Central memory CD4-positive, alpha-beta T cell (primary cell): Measurements from ENCODE around the gene PSMG3.

Experiments
- DNase-seq: peaks from one replicate; pipeline ENCODE4 v3.0.0; 2022
- total RNA-seq, 3 experiments: gene quantifications; one replicate each; lab custom pipeline; 2026; lab: John Stamatoyannopoulos, UW

The PSMG3 gene, protein sequence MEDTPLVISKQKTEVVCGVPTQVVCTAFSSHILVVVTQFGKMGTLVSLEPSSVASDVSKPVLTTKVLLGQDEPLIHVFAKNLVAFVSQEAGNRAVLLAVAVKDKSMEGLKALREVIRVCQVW
- 11.4 to 45.7 (median 14.9) reads per million in 3 experiments for total RNA-seq

DNA sequence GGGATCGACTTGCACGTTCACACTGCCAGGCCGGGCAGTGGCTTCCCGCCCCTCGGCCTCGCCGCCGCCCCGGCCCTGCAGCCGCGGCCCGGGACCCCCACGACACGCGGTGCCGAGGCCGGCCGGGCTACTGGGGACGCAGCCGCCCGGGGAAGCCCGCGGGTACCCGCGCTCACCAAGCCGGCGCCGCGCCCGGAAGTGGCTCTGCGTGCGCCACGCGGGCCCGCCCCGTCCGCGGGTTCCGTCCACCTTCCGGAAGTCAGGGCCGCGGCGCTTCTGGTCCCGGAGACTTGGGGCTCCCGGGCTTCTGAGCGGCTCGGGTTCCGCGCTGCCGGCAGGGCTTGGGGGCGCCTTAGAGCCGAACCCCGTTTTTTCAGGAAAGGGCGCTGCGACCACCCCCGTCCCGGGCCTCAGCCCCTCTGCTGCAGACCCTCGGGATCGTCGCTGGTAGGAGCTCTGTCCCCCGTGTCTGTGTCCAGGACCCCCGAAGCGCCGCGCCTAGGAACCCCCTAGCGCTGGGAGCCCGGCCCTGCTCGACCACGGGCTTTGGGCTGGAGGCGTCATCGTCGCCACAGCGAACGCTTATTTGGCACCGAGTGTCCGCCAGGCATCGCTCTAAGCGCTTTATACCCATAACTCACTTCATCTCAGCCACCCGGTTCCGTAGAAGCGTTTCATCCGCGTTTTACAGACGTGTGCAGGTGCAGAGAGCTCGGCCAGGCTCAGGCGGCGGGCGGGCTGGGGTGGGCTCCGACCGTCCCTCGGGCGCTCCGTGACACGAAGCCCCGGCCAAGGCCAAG is at the start of gene PSMG3:
Gene PSMG3, minus strand, starts transcription at position 200 of the 800 bp plus-strand sequence. CDS start 693 bp downstream, outside the sequence.
- DNase-seq, result peak; percentile 81

DNA sequence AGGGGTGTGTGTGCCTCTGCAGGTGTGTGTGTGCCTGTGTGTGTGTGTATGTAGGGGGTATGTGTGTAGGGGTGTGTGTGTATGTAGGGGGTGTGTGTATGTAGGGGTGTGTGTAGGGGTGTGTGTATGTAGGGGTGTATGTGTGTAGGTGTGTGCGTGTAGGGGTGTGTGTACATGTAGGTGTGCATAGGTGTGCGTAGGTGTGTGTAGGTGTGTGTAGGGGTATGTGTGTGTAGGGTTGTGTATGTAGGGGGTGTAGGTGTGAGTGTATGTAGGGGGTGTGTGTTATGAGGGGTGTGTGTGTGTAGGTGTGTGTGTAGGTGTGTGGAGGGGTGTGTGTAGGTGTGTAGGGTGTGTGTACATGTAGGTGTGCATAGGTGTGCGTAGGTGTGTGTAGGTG is 48.6 kb upstream of the PSMG3 start:
- no peak for DNase-seq

DNA sequence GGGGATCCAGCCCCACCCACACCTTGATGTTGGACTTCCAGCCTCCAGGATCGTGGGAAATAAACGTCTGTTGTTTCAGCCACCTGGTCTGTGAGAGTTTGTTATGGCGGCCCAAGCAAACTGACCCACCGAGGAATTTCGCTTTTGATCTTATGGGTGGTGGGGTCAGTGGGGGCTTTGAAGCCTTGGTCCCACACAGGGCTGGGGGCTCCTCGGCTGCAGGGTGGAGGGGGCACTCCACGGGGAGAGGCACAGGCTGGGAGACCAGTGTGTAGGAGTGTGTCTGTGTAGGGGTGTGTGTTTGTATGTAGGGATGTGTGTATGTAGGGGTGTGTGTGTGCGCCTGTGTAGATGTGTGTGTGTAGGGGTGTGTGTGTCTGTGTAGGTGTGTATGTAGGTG is 48.1 kb upstream of the PSMG3 start:
- DNase-seq, result no peak

DNA sequence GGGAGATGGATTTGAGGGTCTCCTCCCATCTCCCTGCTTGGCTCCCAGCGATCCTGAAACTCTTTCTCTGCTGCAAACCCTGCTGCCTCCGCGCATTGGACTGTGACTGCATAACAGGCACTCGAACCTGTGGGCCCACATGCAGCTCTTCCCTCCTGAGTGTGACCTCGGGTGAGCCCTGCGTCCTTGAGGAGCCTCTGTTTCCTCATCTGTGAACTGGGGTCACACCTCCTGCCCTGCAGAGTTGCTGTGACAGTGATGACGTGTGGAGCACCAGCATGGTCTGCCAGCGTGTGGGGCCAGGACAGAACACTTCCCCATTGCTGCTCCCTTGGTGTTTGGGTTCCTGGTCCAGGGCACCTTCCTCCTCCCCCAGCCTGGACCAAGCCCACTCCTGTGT is 46.9 kb upstream of the PSMG3 start:
- DNase-seq, result no peak

DNA sequence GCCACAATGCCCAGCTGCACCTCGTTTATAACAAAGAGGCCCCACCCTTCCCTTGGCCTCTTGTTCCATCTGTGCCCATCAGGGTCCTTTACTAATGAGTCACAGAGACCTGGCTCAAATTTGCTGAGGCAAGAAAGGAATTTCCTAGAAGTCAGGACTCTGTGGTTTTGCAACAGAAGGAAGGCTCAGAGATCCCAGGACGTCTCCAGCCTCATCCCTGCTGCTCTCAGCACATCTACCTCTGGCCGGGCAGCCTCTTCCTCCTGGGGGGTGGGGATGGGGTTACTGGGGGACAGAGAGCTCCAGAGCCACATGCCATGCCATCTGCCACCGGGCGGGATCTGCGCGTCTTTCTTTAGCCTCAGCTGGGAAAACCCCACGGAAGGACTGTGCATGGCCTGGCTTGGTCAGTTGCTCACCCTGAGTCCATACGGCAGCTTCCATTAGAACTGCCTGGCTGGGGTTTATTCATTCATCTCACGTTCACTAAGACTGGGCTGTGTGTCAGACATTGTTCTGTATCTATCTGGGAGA is 41.9 kb upstream of the PSMG3 start:
- no peak for DNase-seq

DNA sequence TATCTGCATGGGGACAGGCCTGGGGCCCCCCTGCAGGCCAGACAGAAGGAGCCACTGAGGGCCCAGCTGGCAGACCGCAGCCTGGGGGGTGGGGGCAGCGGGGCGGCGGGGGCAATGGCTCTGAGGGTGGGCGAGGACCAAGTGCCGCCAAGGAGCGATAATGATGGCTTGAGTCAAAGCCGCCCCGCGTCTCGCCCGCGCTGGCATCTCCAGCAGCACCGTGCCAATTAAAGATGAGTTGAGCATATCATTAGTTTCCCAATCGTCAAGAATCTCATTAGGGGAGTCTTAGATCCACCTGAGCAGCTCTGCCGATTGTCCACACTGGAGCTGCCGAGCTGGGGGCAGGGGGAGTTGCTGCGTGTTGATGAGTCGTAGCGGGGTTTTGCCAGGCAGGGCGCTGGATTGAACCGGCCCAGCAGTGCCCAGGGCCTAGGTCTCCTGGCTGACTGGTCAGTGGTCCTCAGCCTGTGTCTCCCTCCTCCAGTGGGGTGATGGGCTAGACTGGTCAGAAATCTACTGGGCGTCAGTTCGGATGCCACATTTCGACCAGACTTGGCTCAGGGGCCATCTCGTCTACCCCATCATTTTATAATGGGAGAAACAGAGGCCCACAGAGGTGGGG is 41.0 kb upstream of the PSMG3 start:
- no peak for DNase-seq

DNA sequence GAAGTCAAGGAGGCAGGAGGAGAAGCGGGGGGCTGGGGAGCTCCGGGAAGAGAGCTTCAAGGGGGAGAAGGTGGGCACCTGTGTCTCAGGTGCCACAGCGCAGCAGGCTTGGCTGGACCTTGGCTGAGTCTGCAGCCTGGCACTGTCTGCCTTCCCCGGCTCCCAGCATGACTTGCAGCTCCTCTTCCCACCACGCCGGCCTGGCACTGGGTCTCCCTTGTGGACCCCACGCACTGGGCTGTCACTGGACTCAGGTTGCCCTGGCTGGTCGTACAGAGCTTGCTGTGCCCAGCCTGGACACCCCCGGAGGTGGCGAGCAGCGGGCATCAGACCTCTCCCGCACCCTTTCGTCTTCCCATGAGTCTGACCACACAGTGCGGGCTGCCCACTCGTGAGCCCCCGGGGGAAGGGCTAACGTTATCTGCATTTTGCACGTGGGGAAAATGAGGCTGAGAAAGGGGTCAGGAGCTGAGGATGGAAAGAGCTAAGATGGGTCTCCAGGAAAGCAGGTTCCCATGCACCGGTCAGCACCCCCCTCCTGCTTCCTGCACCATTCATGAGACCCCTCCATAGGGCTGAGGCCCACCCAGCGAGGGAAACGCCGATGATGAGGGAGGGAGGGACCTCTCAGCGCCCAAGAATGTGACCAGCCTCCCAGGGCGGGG is 40.3 kb upstream of the PSMG3 start:
- DNase-seq, result no peak

DNA sequence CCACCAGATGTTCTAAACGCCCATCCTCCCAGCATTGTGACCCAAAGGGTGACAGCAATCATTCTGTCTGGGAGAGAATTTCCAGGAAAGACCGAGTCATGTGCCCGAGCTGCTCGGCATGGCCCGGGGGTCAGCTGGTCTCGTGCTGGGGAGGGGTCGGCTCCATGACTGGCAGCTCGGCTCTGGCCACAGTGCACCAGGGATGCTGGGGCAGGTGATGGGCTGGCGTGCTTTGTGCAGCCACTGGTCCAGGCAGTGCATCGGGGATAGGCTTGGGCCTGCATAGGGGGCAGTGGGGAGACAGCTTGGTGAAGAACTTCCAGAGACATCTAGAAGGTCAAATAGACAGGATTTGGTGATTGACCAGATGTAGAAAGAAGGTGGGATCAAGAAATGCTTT is 39.2 kb upstream of the PSMG3 start:
- no peak for DNase-seq

DNA sequence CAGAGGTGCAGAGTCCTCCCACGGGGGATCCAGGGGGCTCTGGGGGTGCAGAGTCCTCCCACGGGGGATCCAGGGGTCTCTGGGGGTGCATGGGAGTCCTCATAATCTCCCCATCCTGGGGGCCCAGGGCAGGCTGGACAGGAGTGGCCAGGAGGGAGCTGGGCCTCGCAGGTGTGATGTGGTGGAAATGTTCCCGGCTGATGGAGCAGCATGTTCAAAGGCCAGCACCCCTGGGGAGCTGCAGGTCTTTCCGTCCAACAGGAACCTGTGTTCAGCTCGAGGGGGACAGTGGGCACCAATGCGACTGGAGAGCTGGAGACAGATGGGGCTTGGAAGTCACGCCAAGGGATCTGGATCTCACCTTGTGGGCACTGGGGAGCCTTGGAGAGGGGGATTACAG is 38.5 kb upstream of the PSMG3 start:
- no peak for DNase-seq

DNA sequence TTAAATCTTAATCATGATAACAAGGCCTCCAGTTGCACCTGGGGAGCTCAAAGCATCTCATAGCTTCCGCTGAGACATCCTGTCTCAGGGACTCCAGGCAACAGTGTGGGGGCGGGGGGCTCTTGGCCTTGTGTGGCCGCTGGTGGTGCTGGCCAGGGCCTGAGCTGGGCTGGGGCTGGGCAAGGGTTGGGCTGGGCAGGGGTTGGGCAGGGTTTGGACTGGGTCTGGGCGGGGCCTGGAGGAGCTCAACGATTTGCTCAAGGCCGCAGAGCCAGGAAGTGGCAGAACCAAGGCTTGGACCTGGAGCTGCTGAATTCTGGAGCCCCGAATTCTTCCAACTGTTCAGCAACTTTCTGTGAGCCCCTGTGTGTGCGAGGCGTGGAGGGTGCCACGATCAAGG is 37.9 kb upstream of the PSMG3 start:
- no peak for DNase-seq

DNA sequence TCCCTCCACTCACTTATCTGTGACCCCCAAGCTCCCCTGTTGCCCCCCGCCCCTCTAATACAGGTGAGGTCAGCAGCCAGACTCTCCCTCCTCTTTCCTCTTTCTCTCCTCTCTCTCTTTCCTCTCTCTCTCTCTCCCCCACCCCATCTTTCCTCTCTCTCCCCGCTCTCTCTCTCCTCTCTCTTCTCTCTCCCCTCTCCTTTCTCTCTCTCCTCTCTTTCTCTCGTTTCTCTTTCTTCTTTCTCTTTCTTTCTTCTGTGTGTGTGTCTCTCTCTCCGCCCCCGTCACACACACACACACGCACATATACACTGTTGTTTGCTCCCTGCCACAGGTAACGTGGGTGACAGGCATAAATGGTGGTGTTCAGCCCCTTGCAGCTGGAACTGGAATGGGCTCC is 37.2 kb upstream of the PSMG3 start:
- no peak for DNase-seq

DNA sequence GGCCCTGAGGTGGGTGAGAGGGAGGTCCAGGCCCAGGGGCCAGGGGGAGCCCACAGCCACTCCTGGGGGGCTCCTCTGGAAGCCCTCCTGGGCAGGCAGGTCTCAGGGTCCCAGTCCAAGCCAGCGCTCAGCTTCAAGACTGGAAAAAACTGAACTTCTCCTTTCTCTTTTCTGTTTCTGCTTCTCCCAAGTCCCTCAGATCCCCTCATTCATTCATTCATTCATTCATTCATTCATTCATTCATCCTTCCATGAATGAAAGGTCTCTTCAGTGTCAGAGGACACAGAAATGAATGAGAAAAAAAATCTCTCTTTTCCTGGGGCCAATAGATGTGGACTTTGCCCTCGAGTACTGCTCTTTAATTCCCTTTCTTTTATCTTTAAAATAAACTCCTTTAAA is 34.6 kb upstream of the PSMG3 start:
- DNase-seq, result no peak

DNA sequence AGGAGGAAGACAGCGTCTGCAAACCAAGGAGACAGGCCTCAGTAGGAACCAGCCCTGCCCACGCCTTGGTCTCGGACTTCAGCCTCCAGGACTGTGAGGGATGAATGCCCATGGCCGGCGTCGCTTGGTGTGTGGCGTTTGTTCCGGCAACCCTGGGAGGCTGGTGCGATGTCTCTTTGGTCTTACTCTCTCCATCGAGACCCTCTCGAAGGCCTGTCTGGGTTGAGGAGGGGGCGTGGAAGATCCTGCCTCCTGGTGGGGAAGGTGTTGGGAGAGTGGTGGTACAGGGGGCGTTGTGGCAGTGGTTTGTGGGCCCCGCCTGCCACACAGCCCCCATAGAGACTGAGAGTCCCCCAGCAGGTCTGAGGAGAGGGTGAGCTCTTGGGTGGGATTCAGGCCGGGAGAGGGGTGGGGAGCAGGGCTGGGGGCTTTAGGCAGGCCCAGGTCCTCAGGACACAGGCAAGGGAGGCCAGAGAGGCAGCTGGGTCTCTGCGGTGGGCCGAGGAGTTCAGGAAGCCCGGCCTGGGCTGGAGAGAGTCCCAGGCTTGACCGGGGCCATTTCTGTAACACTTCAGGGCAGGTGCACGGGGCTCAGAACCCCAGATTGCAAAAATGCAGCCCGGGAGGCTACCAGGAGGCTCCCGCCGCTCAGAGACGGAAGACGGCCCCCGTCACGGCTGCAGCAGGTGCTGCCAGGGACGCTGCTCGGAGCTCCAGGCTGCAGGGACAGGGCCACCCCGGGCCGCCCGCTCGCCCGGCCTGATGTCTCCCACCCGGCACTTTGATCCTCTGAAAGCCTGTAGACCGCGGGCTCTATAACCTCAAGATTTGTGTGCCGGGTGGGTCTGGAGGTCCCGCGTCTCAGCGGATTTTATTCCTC is 33.8 kb upstream of the PSMG3 start:
- no peak for DNase-seq

DNA sequence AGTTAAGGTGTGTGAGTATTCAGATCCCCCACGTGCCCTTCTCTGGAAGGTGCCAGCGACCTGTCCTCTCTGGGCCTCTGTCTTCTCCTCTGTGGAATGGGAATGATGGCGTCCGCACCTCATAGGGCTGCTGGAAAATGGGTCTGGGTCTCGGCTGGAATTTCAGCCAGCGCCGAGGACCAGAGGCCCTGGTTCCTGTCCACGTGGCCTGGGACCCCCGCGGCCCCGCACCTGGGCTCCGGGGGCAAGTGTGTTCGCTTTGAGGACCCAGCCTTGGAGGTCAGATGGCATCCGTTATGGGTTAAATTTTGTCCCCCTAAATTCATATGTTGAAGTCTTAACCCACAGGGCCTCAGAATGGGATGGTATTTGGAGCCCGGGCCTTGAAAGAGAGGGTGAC is 32.6 kb upstream of the PSMG3 start:
- no peak for DNase-seq

DNA sequence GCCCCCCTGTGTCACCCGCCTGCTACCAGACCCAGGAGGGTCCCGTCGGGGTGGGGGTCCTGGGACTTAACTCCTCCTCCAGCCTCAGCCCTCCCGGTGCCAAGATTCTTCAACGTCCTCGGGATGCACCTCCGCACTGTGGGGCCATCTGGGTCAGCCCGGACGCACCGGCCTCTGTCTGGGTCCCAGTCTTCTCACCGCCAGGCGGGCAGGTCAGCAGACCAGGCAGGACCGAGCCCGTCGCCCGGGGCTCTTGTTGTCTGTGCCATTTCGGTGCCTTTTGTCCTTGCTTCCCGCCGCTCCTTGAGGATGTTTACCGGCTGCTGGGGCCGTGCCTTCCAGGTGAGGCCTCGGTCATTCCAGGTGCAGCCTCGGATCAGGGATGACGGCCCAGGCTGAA is 32.1 kb upstream of the PSMG3 start:
- DNase-seq, result no peak

DNA sequence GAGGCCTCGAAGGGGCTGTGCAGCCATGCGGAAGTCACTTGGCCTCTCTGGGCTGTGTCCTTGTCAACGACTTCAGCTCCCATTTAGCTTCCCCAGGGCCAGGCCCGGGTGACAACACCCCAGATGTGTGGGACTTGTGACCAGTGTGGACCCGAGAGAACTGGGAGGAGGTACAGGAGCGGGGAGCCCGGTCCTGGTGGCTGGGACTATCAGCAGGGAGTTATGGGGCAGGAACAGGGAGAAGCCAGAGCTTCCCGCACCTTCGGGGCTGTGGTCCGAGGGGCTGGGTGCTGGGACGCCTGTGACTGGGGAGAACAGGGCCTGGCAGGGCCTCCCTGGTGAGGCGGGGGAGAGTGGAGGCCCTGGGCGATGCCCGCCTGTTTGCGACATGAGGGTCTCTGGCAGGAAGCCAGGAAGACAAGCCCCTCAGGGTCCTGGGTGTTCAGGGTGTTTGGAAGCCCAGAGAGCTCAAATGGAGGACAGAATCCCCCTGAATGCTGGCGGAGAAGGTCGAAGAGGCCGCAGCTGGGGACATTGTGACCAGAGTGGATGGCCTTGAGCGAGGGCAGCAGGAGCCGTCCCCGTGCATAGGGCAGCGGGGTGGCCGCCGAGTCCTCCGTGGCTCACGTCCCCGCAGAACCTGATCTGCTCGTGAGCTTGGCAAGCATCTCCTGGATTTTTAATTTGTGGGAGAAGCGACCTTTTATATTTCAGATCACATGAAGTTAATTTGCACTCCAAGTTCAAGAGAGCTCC is 30.0 kb upstream of the PSMG3 start:
- no peak for DNase-seq

DNA sequence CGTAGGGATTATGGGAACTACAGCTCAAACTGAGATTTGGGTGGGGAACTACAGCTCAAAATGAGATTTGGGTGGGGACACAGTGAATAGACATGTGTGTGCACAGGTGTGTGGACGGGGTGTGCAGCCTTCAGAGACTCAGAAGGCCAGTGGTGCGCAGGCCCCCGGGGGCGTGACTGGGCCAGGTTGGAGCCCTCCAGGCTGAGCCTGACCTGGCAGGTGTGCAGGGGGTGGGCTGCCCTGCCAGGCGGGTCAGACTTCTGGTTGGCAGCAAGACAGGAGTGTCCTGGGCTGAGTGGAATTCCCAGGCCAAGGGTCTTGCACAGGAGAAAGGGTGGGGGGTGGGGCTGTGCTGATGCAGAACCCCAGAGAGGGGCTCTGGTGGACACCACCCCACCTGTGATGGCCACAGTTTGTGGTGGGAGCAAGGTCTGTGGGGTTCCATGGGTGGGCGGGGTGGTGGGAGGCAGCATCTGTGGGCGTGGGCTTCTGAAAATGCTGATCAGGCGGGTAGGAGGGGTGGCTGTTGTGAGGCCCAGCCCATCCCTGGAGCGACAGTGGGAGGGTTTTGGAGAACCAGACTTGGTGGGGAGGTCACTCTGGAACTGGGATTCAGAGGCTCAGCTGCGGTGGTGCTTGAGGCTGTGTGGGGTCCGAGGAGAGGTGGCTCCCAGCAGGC is 29.3 kb upstream of the PSMG3 start:
- no peak for DNase-seq

DNA sequence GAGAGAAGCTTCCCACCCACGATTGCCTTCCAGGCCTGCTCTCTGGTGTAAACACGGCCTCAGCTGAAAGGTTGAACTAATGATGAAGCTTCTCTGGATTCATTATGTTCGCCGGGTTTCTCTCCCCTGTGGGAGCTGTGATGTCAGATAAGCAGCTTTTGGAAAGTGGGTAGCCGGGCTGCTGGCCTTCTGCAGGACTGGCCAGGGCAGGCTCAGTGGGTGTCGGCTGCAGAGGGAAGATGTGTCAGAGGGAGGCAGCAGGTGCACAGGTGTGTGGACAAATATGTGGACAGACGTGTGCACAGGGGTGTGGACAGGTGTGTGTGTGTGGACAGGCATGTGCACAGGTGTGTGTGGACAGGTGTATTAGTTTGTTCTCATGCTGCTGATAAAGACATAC is 28.5 kb upstream of the PSMG3 start:
- DNase-seq, result no peak

DNA sequence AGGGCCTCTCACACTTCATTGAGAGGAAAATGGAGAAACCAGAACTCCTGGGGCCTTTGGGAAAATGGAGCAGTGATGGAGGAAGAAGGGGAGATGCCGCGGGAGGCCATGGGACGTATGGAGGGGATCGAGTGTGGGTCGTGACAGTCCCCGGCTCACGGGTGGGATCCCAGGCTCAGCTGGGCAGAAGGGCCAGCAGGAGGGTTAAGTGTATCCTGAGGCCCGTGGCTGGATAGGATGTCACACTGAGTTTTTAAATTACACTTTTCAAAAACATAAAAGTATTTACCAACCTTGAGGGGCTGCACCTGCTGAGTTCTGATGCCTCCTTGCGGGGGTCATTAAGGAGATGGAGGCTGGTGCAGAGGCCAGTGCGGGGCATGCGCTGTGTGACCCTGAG is 28.0 kb upstream of the PSMG3 start:
- no peak for DNase-seq

DNA sequence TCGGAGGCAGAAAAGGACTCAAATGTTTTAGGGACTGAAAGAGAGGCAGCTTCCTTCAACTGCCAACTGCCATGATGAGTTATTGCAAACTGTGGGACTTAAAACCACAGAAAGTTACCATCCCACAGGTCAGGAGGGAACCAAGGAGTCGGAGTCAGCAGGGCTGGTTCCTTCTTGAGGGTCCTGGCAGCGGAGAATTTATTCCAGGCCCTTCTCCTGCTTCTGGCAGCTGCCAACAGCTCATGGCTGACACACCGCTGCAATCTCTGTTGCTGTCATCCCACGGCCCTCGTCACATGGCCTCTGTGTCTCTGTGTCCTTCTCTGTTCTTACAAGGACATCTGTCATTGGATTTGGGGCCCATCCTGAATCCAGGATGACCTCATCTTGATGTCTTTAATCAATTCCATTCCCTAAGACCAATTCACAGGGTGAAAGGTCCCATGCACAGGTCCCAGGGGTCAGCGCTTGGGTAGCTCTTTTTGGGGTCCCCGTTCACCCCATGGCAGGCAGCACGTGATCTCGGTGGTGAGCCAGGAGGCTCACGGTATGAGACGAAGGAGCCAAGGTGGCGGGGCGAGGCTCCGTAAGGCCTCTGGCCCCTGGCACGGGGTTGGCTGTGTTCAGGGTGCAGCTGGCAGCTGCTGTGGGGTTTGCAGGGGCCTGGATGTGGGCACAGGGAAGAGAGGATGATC is 27.4 kb upstream of the PSMG3 start:
- no peak for DNase-seq
